ENCODE measurements around the gene RAMACL.
"Not testable (repeated sequence)": the region's sequence is repeated elsewhere in the genome, so short reads cannot be mapped to it uniquely, and the experiment has no call there.

RAMACL gene

DNA sequence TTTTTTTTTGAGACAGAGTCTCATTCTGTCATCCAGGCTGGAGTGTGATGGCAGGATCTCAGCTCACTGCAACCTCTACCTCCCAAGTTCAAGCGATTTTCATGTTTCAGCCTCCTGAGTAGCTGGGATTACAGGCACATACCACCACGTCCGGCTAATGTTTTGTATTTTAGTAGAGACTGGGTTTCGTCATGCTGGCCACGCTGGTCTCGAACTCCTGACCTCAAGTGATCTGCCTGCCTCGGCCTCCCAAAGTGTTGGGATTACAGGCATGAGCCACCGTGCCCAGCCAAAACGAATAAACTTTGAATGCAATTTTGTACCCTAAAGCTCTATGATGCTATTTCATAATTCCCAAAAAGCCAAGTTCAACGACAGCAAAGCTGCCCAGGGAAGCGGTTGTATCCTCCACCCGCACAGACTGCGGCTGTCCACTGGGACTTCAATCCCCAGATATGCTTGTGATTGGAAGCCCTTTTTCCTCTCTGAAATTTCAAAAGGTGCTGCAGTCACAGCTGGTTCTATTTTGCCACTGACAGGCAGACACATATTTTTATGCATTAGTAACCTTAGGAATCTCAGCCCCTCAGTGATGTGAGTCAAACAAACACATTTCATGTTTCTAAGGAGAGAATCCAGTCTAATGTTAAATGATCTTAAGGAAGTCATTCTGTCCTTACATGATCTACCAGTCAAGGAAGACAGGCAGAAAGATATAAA lies 8.7 kb upstream of the RAMACL start:
- no peak for DNase-seq

DNA sequence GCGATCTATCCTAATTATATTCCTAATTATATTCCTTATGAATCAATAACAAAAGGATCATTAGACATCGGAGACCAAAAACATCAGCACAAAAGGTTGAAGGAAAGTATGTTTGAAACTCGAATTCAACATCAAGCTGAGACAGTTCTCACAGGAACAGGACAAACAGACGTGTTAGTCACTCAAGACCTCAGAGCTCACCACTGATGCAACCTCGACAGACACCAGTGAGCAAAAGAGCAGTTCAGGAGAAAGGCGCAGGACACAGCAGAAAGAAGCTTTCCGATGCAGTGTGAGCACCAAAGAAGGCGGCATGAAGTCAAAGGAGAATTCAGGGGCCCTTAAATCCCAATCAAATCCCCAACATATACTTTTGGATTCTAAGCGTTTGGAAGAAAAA lies 6.3 kb upstream of the RAMACL start:
- DNase-seq: no peak

- no peak for DNase-seq
Observed at GRCh38 chr6:166591961-166592520, 5.6 kb upstream of the RAMACL start.

- no peak for DNase-seq
Observed at GRCh38 chr6:166591026-166591425, 4.5 kb upstream of the RAMACL start.

GRCh38 chr6:166589786-166590574 lies 3.5 kb upstream of the RAMACL start:
- DNase-seq: no peak

GRCh38 chr6:166589337-166589731 lies 2.9 kb upstream of the RAMACL start:
- DNase-seq: no peak

- no peak for DNase-seq
Observed at GRCh38 chr6:166588691-166589336, 2.3 kb upstream of the RAMACL start.

GRCh38 chr6:166587631-166588413 lies 1.3 kb upstream of the RAMACL start:
- DNase-seq: peak in 1 of 2 donors; percentile 20

- no peak for DNase-seq
Observed at GRCh38 chr6:166584853-166585429, 1.5 kb downstream of the RAMACL start.

- no peak for DNase-seq
Observed at GRCh38 chr6:166584155-166584554, 2.3 kb downstream of the RAMACL start.

DNA sequence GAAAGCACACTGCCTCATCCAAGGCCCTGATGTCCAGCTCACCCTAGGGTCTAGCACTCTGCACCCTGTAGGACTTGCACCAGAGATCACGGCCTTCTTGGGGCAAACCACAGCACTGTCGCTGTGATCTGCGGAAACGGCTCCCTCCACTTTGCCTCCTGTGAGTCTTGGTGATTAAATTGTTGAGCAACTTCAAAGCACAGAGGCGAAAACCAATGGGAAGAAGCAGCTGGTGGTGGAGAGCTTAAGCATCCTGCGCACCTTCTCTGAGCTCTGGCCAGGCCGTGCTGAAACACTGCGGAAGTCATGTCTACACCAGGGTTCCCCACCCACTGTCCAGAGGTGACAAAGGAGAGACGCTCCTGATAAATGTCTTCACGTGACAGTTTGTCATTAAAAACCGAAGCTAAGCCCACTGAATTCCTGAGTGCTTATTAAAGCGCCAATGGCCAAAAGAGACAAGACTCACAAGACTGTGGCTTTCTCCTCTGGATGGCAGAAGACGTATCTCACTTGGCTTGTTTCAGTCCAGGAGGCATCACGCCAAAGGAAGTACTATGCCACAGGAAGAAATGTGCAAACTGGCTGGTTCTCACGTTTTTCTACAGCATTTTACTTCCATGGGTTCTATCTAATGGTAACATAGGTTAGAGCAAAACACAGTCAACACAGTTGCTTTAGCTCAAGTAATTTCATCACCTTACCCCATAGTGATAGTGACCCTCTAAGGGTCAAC lies 3.1 kb downstream of the RAMACL start:
- no peak for DNase-seq

GRCh38 chr6:166582258-166582657 lies 4.2 kb downstream of the RAMACL start:
- DNase-seq: no peak

- not testable (repeated sequence) for DNase-seq
Observed at GRCh38 chr6:166581801-166582200, 4.7 kb downstream of the RAMACL start.

GRCh38 chr6:166581091-166581511 lies 5.4 kb downstream of the RAMACL start:
- DNase-seq: no peak

- DNase-seq: no peak
Observed at GRCh38 chr6:166580076-166581050, 6.1 kb downstream of the RAMACL start.

DNA sequence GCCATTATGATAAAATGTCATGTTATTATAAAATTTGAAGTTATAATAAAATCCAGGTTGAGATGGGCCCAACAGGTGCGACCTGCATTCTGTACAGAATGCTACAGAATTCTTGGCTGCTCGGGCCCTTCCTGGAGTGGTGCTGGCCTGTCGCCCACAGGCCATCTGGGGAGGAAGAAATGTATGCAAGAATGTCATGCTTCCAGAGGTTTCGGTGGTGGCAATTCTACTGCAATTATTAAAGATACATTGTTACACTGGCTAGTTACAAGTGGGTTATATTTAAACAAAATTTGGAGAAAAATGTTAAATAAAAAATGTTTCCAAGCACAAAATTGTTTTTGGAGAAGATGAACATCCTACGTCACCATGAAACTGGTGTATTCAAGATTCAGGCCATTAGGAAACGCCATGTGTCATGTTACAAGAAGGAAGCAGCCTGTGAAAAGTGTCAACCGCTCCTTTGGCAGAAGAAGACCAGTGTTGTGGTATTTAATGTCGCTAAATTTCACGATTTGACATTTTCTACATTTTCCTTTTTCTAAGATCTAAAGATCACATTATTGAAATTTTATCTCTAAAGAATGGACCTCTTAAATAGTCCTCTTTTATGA lies 7.1 kb downstream of the RAMACL start:
- DNase-seq: no peak

DNA sequence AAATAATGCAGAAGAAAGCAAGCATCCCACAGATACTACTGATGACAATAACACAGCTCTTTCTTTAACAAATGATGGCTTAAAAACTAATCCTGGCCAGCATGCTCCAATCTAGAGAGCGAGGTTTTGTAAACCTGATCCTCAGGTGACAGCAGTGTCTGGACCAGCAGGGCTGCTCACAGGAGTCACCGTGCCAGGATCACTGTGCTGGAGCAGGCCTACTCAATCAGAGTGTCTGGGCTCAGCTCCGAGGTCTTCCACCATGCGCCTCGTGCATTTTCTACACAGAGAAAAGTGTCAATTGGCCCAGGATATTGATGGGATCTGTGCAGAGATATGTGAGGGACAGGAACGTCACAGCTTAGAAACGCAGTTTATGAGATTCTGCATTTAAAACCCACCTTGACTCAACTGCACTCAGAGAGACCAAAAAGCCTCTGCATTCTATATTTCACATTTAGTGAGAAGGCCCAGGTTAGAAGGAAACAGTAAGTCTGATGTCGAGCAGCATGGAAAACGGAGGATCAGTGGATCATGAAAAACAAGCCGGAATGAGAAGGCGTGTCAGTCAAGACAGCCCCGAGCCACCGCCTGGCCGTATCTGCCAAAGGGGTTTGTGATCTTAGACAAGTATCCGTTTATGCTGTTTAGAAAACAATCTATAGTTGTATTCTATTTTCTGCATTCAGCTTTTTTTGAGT lies 7.8 kb downstream of the RAMACL start:
- no peak for DNase-seq

DNA sequence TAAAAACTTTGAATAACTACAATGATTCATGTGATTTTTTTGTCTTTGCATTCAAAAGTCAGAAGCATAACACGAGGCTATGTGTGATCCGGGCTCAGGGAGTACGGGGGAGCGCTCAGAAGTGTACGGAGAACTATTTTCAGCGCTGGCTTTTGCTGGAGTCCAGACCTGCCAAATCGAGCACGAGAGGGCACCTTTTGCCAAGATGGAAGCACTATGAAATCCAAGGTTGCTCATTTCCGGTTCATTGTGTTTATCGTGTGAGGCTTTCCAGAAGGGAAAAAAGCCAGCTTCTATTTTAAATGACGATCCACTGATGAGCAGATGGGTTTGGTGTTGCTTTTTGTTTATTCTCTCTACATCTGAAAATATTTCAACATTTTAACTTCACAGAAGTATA lies 11.3 kb downstream of the RAMACL start:
- no peak for DNase-seq
